PC-9 (cell line): Measurements from ENCODE around the gene ADSL. TPM values are rescaled to one million over a fixed set of nuclear protein-coding genes. Genes with fewer than 3 reads are reported as not detected.

Experiments used
- BruUV-seq: library from RNA; stranded (reverse); fragments of 400-500 nt; replicated peaks from 2 replicates; lab custom pipeline; 2021; lab: Mats Ljungman, UMichigan
- CTCF ChIA-PET: fragments of 300-600 bp; sonication (Branson Sonifier 250); formaldehyde crosslinking; loops from one replicate; lab custom pipeline; 2022; ENCODE audit warnings: antibody characterized with exemption; lab: Charles Lee
- POLR2A ChIA-PET: fragments of 300-600 bp; sonication (Branson Sonifier 250); formaldehyde crosslinking; loops from one replicate; lab custom pipeline; 2022; ENCODE audit warnings: antibody characterized with exemption; ENCODE audit not compliant: unreplicated experiment; lab: Charles Lee
- DNase-seq, 2 experiments: peaks; one replicate each; pipeline versions ENCODE4 v3.0.0 to v3.0.0-alpha.2; 2015 to 2022; ENCODE audit warnings: mixed read lengths in 1 of 2
- H2AFZ ChIP-seq: fragments of 200-600 bp; sonication (generic); 2 replicates; pipeline ENCODE4 v1.8.1; 2017; ENCODE audit warnings: antibody characterized with exemption
- H3F3A ChIP-seq: fragments of 200-600 bp; sonication (generic); 2 replicates; pipeline ENCODE4 v1.8.1; 2017; ENCODE audit warnings: antibody characterized with exemption, mild to moderate bottlenecking, low read depth; ENCODE audit not compliant: insufficient read depth
- H3K27ac ChIP-seq: fragments of 200-600 bp; sonication (generic); 2 replicates; pipeline ENCODE4 v1.6.1; 2016; ENCODE audit warnings: mixed run types
- H3K27me3 ChIP-seq: fragments of 200-600 bp; sonication (generic); 2 replicates; pipeline ENCODE4 v1.6.1; 2016; ENCODE audit warnings: low read depth, mixed run types; ENCODE audit not compliant: insufficient read depth
- H3K36me3 ChIP-seq: fragments of 200-600 bp; sonication (generic); 2 replicates; pipeline ENCODE4 v1.6.1; 2016; ENCODE audit warnings: low read depth, mixed run types
- H3K4me1 ChIP-seq: fragments of 200-600 bp; sonication (generic); replicated peaks from 2 replicates; pipeline ENCODE4 v1.6.1; 2016; ENCODE audit warnings: mixed run types; ENCODE audit not compliant: insufficient read depth
- H3K4me2 ChIP-seq: fragments of 200-600 bp; sonication (generic); 2 replicates; pipeline ENCODE4 v1.6.1; 2017; ENCODE audit warnings: mixed run types
- H3K4me3 ChIP-seq: fragments of 200-600 bp; sonication (generic); 2 replicates; pipeline ENCODE4 v1.6.1; 2016; ENCODE audit warnings: mixed run types
- H3K79me2 ChIP-seq: fragments of 200-600 bp; sonication (generic); 2 replicates; pipeline ENCODE4 v1.6.1; 2017; ENCODE audit warnings: low read depth, mixed run types
- H3K9me2 ChIP-seq: fragments of 200-600 bp; sonication (generic); 2 replicates; pipeline ENCODE4 v1.8.1; 2017; ENCODE audit warnings: mild to moderate bottlenecking; ENCODE audit not compliant: insufficient read depth
- H3K9me3 ChIP-seq: fragments of 200-600 bp; sonication (generic); 2 replicates; pipeline ENCODE4 v1.8.1; 2016; ENCODE audit warnings: low read depth; ENCODE audit not compliant: insufficient read depth
- H4K20me1 ChIP-seq: fragments of 200-600 bp; sonication (generic); 2 replicates; pipeline ENCODE4 v1.8.1; 2017; ENCODE audit not compliant: insufficient read depth
- EZH2 ChIP-seq: fragments of 200-600 bp; sonication (generic); IDR thresholded peaks from 2 replicates; pipeline ENCODE4 v1.8.0; 2017; ENCODE audit warnings: antibody characterized with exemption, low read depth
- intact Hi-C: fragments of 100-400 bp; cut with micrococcal nuclease; formaldehyde crosslinking; loops from one replicate; pipeline ENCODE4 v1.10.0; 2022; ENCODE audit not compliant: unreplicated experiment
- total RNA-seq: library from RNA; stranded (reverse); gene quantifications from 2 replicates; pipeline ENCODE4 v1.2.3, GENCODE V29; 2021
- TF ChIP-seq, protein P1 (sequence below): fragments of 200-600 bp; sonication (generic); conservative IDR thresholded peaks from 2 replicates; pipeline ENCODE4 v1.6.1; 2017; ENCODE audit warnings: mixed run types, antibody characterized with exemption, mild to moderate bottlenecking, moderate library complexity

The ADSL gene
- total RNA-seq, 1 experiment from 2014 or later = 56.2 TPM

DNA sequence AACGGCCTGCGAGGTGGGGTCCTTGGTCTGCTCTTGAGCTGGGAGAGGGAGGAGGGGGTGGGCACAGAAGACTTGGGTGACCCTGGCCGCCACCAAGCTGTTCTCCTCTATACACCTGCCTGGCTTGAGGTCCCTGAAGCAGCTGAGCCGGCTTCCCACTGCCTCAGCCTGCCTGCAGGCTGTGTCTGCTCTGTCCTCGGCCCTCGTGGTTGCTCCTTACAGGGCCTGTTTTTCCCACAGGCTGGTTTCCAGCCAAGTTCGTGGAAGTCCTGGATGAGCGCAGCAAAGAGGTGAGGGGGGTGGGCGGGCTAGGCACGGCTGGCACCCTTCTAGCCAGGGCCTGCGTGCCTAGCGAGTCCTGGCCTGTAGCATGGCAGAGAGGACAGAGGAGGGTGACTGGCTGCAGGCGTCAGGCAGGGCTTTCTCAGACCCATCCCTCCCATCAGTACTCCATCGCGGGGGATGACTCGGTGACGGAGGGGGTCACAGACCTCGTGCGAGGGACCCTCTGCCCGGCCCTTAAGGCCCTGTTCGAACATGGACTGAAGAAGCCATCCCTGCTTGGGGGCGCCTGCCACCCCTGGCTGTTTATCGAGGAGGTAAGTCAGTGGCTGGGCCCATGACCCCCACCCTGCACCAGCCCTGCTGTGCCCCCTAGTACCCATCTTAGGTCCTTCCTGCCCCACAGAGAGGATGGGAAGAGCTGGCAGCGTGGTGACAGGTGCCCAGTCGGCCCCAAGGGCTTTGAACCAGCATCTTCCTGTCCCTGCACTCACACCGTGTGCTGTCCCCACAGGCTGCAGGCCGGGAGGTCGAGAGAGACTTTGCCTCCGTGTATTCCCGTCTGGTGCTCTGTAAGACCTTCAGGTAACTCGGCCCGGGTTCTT is 61.8 kb downstream of the ADSL start:
- H3K36me3 ChIP-seq = peaks cover 26% of the 10 kb centered on the region; the same call in 1 of the 2 replicates
- no peak overlapping the region for H3K4me2 ChIP-seq
- no peaks in the 10 kb centered on the region for H3K27me3 ChIP-seq
- DNase-seq = no peak
- no peak overlapping the region for H3K27ac ChIP-seq
- H3K4me3 ChIP-seq = no peak overlapping the region
- ChIA-PET POLR2A (interaction anchor here (0.5 kb wide), 1 partner anchor 431 kb away, joined by 11 read pairs; no protein-coding TSS in a partner anchor), CTCF (no interaction called here)
- H3K9me3 ChIP-seq = no peaks in the 10 kb centered on the region
- intact Hi-C loops = no loop called here
- H3K4me1 ChIP-seq = peaks cover 13% of the 10 kb centered on the region
- TF ChIP-seq EZH2 = no peak
- TF ChIP-seq, protein P1, sequence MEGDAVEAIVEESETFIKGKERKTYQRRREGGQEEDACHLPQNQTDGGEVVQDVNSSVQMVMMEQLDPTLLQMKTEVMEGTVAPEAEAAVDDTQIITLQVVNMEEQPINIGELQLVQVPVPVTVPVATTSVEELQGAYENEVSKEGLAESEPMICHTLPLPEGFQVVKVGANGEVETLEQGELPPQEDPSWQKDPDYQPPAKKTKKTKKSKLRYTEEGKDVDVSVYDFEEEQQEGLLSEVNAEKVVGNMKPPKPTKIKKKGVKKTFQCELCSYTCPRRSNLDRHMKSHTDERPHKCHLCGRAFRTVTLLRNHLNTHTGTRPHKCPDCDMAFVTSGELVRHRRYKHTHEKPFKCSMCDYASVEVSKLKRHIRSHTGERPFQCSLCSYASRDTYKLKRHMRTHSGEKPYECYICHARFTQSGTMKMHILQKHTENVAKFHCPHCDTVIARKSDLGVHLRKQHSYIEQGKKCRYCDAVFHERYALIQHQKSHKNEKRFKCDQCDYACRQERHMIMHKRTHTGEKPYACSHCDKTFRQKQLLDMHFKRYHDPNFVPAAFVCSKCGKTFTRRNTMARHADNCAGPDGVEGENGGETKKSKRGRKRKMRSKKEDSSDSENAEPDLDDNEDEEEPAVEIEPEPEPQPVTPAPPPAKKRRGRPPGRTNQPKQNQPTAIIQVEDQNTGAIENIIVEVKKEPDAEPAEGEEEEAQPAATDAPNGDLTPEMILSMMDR = no peak
- no peaks in the 10 kb centered on the region for H3K9me2 ChIP-seq
- H4K20me1 ChIP-seq = peaks cover 6% of the 10 kb centered on the region; the same call in 1 of the 2 replicates
- no peak overlapping the region for H2AFZ ChIP-seq
- H3F3A ChIP-seq = peaks cover 26% of the 10 kb centered on the region; the same call in 1 of the 2 replicates
- BruUV-seq = no TSS peak
- no peaks in the 10 kb centered on the region for H3K79me2 ChIP-seq

GRCh38 chr22:40408718-40409612 is 62.7 kb downstream of the ADSL start:
- no peaks in the 10 kb centered on the region for H3K9me3 ChIP-seq
- peaks cover 25% of the 10 kb centered on the region; the same call in 1 of the 2 replicates for H3F3A ChIP-seq
- no TSS peak for BruUV-seq
- intact Hi-C loops = no loop called here
- peaks cover 13% of the 10 kb centered on the region for H3K4me1 ChIP-seq
- DNase-seq = no peak
- no peaks in the 10 kb centered on the region for H3K79me2 ChIP-seq
- no peaks in the 10 kb centered on the region for H3K27me3 ChIP-seq
- H3K27ac ChIP-seq = no peak overlapping the region
- H3K4me3 ChIP-seq = no peak overlapping the region
- H3K4me2 ChIP-seq = no peak overlapping the region
- no peak overlapping the region for H2AFZ ChIP-seq
- POLR2A ChIA-PET = no interaction called here
- H4K20me1 ChIP-seq = peaks cover 6% of the 10 kb centered on the region; the same call in 1 of the 2 replicates
- H3K36me3 ChIP-seq = peaks cover 26% of the 10 kb centered on the region; the same call in 1 of the 2 replicates
- CTCF ChIA-PET = no interaction called here
- no peaks in the 10 kb centered on the region for H3K9me2 ChIP-seq
- TF ChIP-seq, protein P1 = no peak
- no peak for TF ChIP-seq EZH2

DNA sequence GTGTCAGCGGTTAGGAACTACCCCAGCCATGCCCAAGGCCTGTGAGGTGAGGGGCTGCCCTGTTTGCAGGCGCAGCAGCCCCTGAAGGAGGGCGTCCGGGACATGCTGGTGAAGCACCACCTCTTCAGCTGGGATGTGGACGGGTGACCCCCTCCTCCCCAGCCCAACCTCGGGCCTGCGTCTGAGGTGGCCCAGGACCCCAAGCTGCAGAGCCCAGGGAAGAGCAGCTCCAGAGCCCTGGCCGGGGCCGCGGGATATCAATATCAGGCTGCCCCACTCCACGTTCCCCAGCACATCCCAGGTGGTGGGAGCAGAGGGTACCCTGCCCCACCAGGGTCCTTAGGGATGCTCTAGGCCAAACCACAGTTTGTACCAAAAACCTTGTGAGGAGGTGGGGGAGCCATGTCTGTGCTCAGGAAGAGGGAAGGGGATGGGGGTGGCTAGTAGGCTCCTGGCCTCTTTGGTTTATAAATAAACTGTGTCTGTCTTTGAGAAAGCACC is 63.4 kb downstream of the ADSL start:
- peaks cover 23% of the 10 kb centered on the region; the same call in 1 of the 2 replicates for H3K36me3 ChIP-seq
- no peak overlapping the region for H3K4me3 ChIP-seq
- TF ChIP-seq, protein P1 = no peak
- TF ChIP-seq EZH2 = no peak
- H3K9me2 ChIP-seq = no peaks in the 10 kb centered on the region
- H2AFZ ChIP-seq = no peak overlapping the region
- H4K20me1 ChIP-seq = peaks cover 6% of the 10 kb centered on the region; the same call in 1 of the 2 replicates
- intact Hi-C loops = no loop called here
- no peak for DNase-seq
- ChIA-PET CTCF (interaction anchor here (0.6 kb wide), 1 partner anchor 13 kb away, joined by 3 read pairs; no protein-coding TSS in a partner anchor), POLR2A (interaction anchor here (0.6 kb wide), 1 partner anchor 64 kb away, joined by 9 read pairs; no protein-coding TSS in a partner anchor)
- no peaks in the 10 kb centered on the region for H3K27me3 ChIP-seq
- no TSS peak for BruUV-seq
- H3K4me2 ChIP-seq = peak overlapping the region; percentile 9
- no peak overlapping the region for H3K27ac ChIP-seq
- H3K9me3 ChIP-seq = no peaks in the 10 kb centered on the region
- peaks cover 25% of the 10 kb centered on the region; the same call in 1 of the 2 replicates for H3F3A ChIP-seq
- H3K4me1 ChIP-seq = peaks cover 13% of the 10 kb centered on the region
- no peaks in the 10 kb centered on the region for H3K79me2 ChIP-seq
